GM23338 (cell line): ENCODE measurements around the gene CABCOCO1. TPM values are rescaled to one million over a fixed set of nuclear protein-coding genes. Genes with fewer than 3 reads are reported as not detected.

Experiments used
- ATAC-seq: fragments of 200-7000 bp; cut with Tn5 transposase; 3 replicates; pipeline ENCODE4 v1.9.1; 2020
- DNase-seq: peaks from one replicate; pipeline ENCODE4 v3.0.0-alpha.2; 2015; ENCODE audit warnings: low spot score
- H2AFZ ChIP-seq: fragments of 200-600 bp; sonication (generic); 2 replicates; pipeline ENCODE4 v1.8.0; 2016; ENCODE audit warnings: antibody characterized with exemption, mild to moderate bottlenecking, moderate library complexity
- H3F3A ChIP-seq: fragments of 200-600 bp; sonication (generic); replicated peaks from 2 replicates; pipeline ENCODE4 v1.8.0; 2017; ENCODE audit warnings: antibody characterized with exemption, mixed run types, low read depth
- H3K27ac ChIP-seq: fragments of 200-600 bp; sonication (generic); 2 replicates; pipeline ENCODE4 v1.6.1; 2016; ENCODE audit warnings: low read depth
- H3K27me3 ChIP-seq: fragments of 200-600 bp; sonication (generic); 2 replicates; pipeline ENCODE4 v1.8.0; 2016; ENCODE audit warnings: mild to moderate bottlenecking, mixed run types, moderate library complexity; ENCODE audit not compliant: insufficient read depth
- H3K36me3 ChIP-seq: fragments of 200-600 bp; sonication (generic); 2 replicates; pipeline ENCODE4 v1.8.0; 2016; ENCODE audit warnings: mild to moderate bottlenecking; ENCODE audit not compliant: insufficient read depth
- H3K4me1 ChIP-seq: fragments of 200-600 bp; sonication (generic); 2 replicates; pipeline ENCODE4 v1.8.0; 2016; ENCODE audit warnings: mild to moderate bottlenecking, moderate library complexity; ENCODE audit not compliant: insufficient read depth
- H3K4me2 ChIP-seq: fragments of 200-600 bp; sonication (generic); 2 replicates; pipeline ENCODE4 v1.7.1; 2017; ENCODE audit warnings: mixed run types
- H3K4me3 ChIP-seq: fragments of 200-600 bp; sonication (generic); 2 replicates; pipeline ENCODE4 v1.6.1; 2016; ENCODE audit warnings: mixed run types
- H3K79me2 ChIP-seq: fragments of 200-600 bp; sonication (generic); replicated peaks from 2 replicates; pipeline ENCODE4 v1.8.0; 2017; ENCODE audit warnings: mild to moderate bottlenecking; ENCODE audit not compliant: insufficient read depth
- H3K9me2 ChIP-seq: fragments of 200-600 bp; sonication (generic); 2 replicates; pipeline ENCODE4 v1.8.0; 2017; ENCODE audit not compliant: insufficient read depth
- H4K20me1 ChIP-seq: fragments of 200-600 bp; sonication (generic); replicated peaks from 2 replicates; pipeline ENCODE4 v1.8.0; 2017; ENCODE audit warnings: mild to moderate bottlenecking; ENCODE audit not compliant: insufficient read depth
- H3K27ac Mint-ChIP-seq: 2 replicates; pipeline ENCODE4 v1.8.0; 2020; ENCODE audit warnings: inconsistent platforms, mild to moderate bottlenecking, moderate library complexity, mixed read lengths
- H3K27me3 Mint-ChIP-seq: 3 replicates; pipeline ENCODE4 v1.8.0; 2022; ENCODE audit warnings: low read depth, mild to moderate bottlenecking, moderate library complexity, mixed read lengths, inconsistent platforms; ENCODE audit not compliant: insufficient read depth, poor library complexity
- H3K36me3 Mint-ChIP-seq: 3 replicates; pipeline ENCODE4 v1.8.0; 2021; ENCODE audit warnings: low read depth, mild to moderate bottlenecking, inconsistent platforms, moderate library complexity, mixed read lengths
- H3K4me1 Mint-ChIP-seq: 3 replicates; pipeline ENCODE4 v1.8.0; 2020; ENCODE audit warnings: mild to moderate bottlenecking, inconsistent platforms, mixed read lengths
- H3K4me3 Mint-ChIP-seq: 3 replicates; pipeline ENCODE4 v1.8.0; 2021; ENCODE audit warnings: moderate library complexity, mild to moderate bottlenecking, inconsistent platforms, mixed read lengths
- H3K9me3 Mint-ChIP-seq: 3 replicates; pipeline ENCODE4 v1.8.0; 2020; ENCODE audit warnings: moderate library complexity, mild to moderate bottlenecking, inconsistent platforms, mixed read lengths
- CREB1 ChIP-seq: fragments of 250-450 bp; sonication (Bioruptor Pico); IDR thresholded peaks from 2 replicates; pipeline ENCODE4 v1.5.0; 2020; ENCODE audit warnings: low read depth, mild to moderate bottlenecking, moderate library complexity
- ETS1 ChIP-seq: IDR thresholded peaks from 2 replicates; pipeline ENCODE4 v1.6.1; 2016; ENCODE audit warnings: antibody characterized with exemption
- EZH2 ChIP-seq: fragments of 200-600 bp; sonication (generic); IDR thresholded peaks from one replicate; pipeline ENCODE4 v1.8.0; 2017; ENCODE audit warnings: antibody characterized with exemption, mild to moderate bottlenecking, low read depth; ENCODE audit not compliant: unreplicated experiment
- JUNB ChIP-seq: IDR thresholded peaks from one replicate; pipeline ENCODE4 v1.6.1; 2016; ENCODE audit warnings: antibody characterized with exemption; ENCODE audit not compliant: unreplicated experiment
- POLR2AphosphoS5 ChIP-seq: IDR thresholded peaks from 2 replicates; pipeline ENCODE4 v1.6.1; 2016; ENCODE audit warnings: antibody characterized with exemption, low read depth
- STAT1 ChIP-seq: IDR thresholded peaks from one replicate; pipeline ENCODE4 v1.6.1; 2016; ENCODE audit warnings: antibody characterized with exemption; ENCODE audit not compliant: unreplicated experiment
- ZNF331 ChIP-seq: fragments of 250-450 bp; sonication (Bioruptor Pico); IDR thresholded peaks from 2 replicates; pipeline ENCODE4 v1.5.0; 2020; ENCODE audit warnings: low read depth, mild to moderate bottlenecking, moderate library complexity
- ZNF462 ChIP-seq: fragments of 250-450 bp; sonication (Bioruptor Pico); IDR thresholded peaks from 2 replicates; pipeline ENCODE4 v1.5.0; 2020; ENCODE audit warnings: mild to moderate bottlenecking, moderate library complexity
- polyA plus RNA-seq: library from polyadenylated mRNA; unstranded; fragments of >200 nt; fragmentation: Nextera tagmentation; extraction: Ambion mirVana; gene quantifications from 2 replicates; pipeline ENCODE4 v1.2.1, GENCODE V29; 2016
- total RNA-seq: library from RNA; depleted of rRNA; stranded (reverse); fragments of >200 nt; shearing (Covaris generic); gene quantifications from 2 replicates; pipeline ENCODE4 v1.2.3, GENCODE V29; 2014
- TF ChIP-seq, protein P1 (sequence below): IDR thresholded peaks from one replicate; pipeline ENCODE4 v1.6.1; 2018; ENCODE audit warnings: antibody characterized with exemption; ENCODE audit not compliant: unreplicated experiment

The CABCOCO1 gene
- total and polyA plus RNA-seq, 2 experiments from 2014 or later: not detected

DNA sequence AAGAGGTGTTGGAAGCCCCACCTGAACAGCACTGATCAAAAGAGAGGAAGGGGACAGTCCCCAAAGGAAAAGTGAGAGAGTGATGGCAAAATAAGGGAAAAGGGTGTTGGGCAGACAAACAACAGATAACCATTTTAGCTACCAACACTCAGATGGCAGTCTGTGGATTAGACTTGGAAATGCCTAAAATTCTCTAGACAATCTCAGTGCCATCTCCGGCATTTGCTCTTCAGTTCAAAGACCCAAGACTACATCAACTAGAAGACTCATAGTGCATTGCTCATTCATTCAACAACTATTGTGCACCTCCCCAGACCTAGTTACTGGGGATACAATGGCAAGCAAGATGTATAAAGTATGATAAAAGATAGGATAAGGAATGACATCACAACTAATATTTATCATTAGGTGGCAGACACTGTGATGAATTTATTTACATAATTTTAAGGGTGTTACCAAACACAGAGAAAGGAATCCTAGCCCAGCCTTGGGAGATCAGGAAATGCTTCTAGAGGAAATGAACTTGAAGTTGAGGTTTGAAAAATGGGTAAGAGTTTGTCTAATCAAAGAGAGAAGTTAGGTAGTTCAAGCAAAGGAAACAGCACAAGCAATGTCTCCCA is 129.5 kb downstream of the CABCOCO1 start:
- Histone ChIP-seq H3K36me3 (no peaks in the 10 kb centered on the region), H3K4me3 (no peak overlapping the region), H3F3A (no peaks in the 10 kb centered on the region), H3K4me2 (no peak overlapping the region), H4K20me1 (no peaks in the 10 kb centered on the region), H2AFZ (no peak overlapping the region), H3K4me1 (no peaks in the 10 kb centered on the region), H3K27ac (no peak overlapping the region), H3K9me2 (peaks cover 5% of the 10 kb centered on the region; the same call in 1 of the 2 replicates), H3K27me3 (no peaks in the 10 kb centered on the region), H3K79me2 (no peaks in the 10 kb centered on the region)
- ATAC-seq (no peak), DNase-seq (no peak)
- TF ChIP-seq ZNF462 (CRISPR knock-in tag): no peak
- TF ChIP-seq ETS1: no peak
- no peak for TF ChIP-seq EZH2
- TF ChIP-seq, protein P1, sequence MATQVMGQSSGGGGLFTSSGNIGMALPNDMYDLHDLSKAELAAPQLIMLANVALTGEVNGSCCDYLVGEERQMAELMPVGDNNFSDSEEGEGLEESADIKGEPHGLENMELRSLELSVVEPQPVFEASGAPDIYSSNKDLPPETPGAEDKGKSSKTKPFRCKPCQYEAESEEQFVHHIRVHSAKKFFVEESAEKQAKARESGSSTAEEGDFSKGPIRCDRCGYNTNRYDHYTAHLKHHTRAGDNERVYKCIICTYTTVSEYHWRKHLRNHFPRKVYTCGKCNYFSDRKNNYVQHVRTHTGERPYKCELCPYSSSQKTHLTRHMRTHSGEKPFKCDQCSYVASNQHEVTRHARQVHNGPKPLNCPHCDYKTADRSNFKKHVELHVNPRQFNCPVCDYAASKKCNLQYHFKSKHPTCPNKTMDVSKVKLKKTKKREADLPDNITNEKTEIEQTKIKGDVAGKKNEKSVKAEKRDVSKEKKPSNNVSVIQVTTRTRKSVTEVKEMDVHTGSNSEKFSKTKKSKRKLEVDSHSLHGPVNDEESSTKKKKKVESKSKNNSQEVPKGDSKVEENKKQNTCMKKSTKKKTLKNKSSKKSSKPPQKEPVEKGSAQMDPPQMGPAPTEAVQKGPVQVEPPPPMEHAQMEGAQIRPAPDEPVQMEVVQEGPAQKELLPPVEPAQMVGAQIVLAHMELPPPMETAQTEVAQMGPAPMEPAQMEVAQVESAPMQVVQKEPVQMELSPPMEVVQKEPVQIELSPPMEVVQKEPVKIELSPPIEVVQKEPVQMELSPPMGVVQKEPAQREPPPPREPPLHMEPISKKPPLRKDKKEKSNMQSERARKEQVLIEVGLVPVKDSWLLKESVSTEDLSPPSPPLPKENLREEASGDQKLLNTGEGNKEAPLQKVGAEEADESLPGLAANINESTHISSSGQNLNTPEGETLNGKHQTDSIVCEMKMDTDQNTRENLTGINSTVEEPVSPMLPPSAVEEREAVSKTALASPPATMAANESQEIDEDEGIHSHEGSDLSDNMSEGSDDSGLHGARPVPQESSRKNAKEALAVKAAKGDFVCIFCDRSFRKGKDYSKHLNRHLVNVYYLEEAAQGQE: no peak
- TF ChIP-seq POLR2AphosphoS5: no peak
- TF ChIP-seq JUNB: no peak
- TF ChIP-seq STAT1: no peak
- TF ChIP-seq CREB1 (CRISPR knock-in tag): no peak
- no peak for TF ChIP-seq ZNF331 (CRISPR knock-in tag)
- H3K9me3 Mint-ChIP-seq: no peaks in the 10 kb centered on the region
- no peak overlapping the region for H3K4me3 Mint-ChIP-seq
- H3K4me1 Mint-ChIP-seq: no peaks in the 10 kb centered on the region
- H3K27ac Mint-ChIP-seq: no peak overlapping the region
- no peaks in the 10 kb centered on the region for H3K27me3 Mint-ChIP-seq
- H3K36me3 Mint-ChIP-seq: no peaks in the 10 kb centered on the region
